Measurements from ENCODE around the gene SEPHS1. TPM values are rescaled to one million over a fixed set of nuclear protein-coding genes. Genes with fewer than 3 reads are reported as not detected.

The SEPHS1 gene
- total and polyA plus RNA-seq, 2 of the 8 experiments (the other 6 are each of a cell fraction or from before 2014, with no cell fraction given): 270 to 683 TPM

GRCh38 chr10:13349463-13350274, 1.6 kb upstream of the SEPHS1 start (continued):
- TF ChIP-seq, protein P1, sequence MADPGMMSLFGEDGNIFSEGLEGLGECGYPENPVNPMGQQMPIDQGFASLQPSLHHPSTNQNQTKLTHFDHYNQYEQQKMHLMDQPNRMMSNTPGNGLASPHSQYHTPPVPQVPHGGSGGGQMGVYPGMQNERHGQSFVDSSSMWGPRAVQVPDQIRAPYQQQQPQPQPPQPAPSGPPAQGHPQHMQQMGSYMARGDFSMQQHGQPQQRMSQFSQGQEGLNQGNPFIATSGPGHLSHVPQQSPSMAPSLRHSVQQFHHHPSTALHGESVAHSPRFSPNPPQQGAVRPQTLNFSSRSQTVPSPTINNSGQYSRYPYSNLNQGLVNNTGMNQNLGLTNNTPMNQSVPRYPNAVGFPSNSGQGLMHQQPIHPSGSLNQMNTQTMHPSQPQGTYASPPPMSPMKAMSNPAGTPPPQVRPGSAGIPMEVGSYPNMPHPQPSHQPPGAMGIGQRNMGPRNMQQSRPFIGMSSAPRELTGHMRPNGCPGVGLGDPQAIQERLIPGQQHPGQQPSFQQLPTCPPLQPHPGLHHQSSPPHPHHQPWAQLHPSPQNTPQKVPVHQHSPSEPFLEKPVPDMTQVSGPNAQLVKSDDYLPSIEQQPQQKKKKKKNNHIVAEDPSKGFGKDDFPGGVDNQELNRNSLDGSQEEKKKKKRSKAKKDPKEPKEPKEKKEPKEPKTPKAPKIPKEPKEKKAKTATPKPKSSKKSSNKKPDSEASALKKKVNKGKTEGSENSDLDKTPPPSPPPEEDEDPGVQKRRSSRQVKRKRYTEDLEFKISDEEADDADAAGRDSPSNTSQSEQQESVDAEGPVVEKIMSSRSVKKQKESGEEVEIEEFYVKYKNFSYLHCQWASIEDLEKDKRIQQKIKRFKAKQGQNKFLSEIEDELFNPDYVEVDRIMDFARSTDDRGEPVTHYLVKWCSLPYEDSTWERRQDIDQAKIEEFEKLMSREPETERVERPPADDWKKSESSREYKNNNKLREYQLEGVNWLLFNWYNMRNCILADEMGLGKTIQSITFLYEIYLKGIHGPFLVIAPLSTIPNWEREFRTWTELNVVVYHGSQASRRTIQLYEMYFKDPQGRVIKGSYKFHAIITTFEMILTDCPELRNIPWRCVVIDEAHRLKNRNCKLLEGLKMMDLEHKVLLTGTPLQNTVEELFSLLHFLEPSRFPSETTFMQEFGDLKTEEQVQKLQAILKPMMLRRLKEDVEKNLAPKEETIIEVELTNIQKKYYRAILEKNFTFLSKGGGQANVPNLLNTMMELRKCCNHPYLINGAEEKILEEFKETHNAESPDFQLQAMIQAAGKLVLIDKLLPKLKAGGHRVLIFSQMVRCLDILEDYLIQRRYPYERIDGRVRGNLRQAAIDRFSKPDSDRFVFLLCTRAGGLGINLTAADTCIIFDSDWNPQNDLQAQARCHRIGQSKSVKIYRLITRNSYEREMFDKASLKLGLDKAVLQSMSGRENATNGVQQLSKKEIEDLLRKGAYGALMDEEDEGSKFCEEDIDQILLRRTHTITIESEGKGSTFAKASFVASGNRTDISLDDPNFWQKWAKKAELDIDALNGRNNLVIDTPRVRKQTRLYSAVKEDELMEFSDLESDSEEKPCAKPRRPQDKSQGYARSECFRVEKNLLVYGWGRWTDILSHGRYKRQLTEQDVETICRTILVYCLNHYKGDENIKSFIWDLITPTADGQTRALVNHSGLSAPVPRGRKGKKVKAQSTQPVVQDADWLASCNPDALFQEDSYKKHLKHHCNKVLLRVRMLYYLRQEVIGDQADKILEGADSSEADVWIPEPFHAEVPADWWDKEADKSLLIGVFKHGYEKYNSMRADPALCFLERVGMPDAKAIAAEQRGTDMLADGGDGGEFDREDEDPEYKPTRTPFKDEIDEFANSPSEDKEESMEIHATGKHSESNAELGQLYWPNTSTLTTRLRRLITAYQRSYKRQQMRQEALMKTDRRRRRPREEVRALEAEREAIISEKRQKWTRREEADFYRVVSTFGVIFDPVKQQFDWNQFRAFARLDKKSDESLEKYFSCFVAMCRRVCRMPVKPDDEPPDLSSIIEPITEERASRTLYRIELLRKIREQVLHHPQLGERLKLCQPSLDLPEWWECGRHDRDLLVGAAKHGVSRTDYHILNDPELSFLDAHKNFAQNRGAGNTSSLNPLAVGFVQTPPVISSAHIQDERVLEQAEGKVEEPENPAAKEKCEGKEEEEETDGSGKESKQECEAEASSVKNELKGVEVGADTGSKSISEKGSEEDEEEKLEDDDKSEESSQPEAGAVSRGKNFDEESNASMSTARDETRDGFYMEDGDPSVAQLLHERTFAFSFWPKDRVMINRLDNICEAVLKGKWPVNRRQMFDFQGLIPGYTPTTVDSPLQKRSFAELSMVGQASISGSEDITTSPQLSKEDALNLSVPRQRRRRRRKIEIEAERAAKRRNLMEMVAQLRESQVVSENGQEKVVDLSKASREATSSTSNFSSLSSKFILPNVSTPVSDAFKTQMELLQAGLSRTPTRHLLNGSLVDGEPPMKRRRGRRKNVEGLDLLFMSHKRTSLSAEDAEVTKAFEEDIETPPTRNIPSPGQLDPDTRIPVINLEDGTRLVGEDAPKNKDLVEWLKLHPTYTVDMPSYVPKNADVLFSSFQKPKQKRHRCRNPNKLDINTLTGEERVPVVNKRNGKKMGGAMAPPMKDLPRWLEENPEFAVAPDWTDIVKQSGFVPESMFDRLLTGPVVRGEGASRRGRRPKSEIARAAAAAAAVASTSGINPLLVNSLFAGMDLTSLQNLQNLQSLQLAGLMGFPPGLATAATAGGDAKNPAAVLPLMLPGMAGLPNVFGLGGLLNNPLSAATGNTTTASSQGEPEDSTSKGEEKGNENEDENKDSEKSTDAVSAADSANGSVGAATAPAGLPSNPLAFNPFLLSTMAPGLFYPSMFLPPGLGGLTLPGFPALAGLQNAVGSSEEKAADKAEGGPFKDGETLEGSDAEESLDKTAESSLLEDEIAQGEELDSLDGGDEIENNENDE (IDR thresholded peaks at IDR 0.05; ENCODE audit: insufficient replicate concordance, low read length): peak; percentile 91
- TF ChIP-seq SP4 (IDR thresholded peaks at IDR 0.05; ENCODE audit: low read length): no peak
- TF ChIP-seq ATF2 (IDR thresholded peaks at IDR 0.05; ENCODE audit: low read length): peak; percentile 50; the same call in 1 of the 2 replicates
- TF ChIP-seq POU5F1 (IDR thresholded peaks at IDR 0.05; ENCODE audit: low read depth, low read length): no peak
- no peak for TF ChIP-seq SAP30 (IDR thresholded peaks at IDR 0.05; ENCODE audit: insufficient read depth, insufficient replicate concordance, low read length)
- TF ChIP-seq USF2 (IDR thresholded peaks at IDR 0.05; ENCODE audit: low read length): no peak
- TF ChIP-seq TBP (IDR thresholded peaks at IDR 0.05; ENCODE audit: low read depth, low read length): peak; percentile 87

Measured in H1 (cell line).